PC-3 (cell line): ENCODE data around the gene PLEKHA6. TPM values are rescaled to one million over a fixed set of nuclear protein-coding genes. Genes with fewer than 3 reads are reported as not detected.
A peak's percentile ranks its signal among the peaks of the same experiment; 100 is the strongest.

Experiments used
- ATAC-seq: fragments of 200-7000 bp; cut with Tn5 transposase; 2 replicates; pipeline ENCODE4 v1.9.1; 2020; ENCODE audit warnings: mild to moderate bottlenecking, moderate library complexity
- BruUV-seq: library from RNA; stranded (reverse); fragments of 400-500 nt; replicated peaks from 2 replicates; lab custom pipeline; 2021; lab: Mats Ljungman, UMichigan
- CTCF ChIA-PET: fragments of 300-600 bp; sonication (Branson Sonifier 250); formaldehyde crosslinking; loops from one replicate; lab custom pipeline; 2022; ENCODE audit warnings: antibody characterized with exemption; lab: Charles Lee
- POLR2A ChIA-PET: fragments of 300-600 bp; sonication (Branson Sonifier 250); formaldehyde crosslinking; loops from one replicate; lab custom pipeline; 2022; ENCODE audit warnings: antibody characterized with exemption; ENCODE audit not compliant: unreplicated experiment; lab: Charles Lee
- DNase-seq: peaks from one replicate; pipeline ENCODE4 v3.0.0-alpha.2; 2015
- H2AFZ ChIP-seq: fragments of 300-600 bp; sonication (generic); 2 replicates; pipeline ENCODE4 v1.6.0; 2016; ENCODE audit warnings: antibody characterized with exemption, low read length
- H3F3A ChIP-seq: fragments of 300-600 bp; sonication (generic); one replicate; pipeline ENCODE4 v1.6.0; 2017; ENCODE audit warnings: antibody characterized with exemption, low read length, control low read depth, mild to moderate bottlenecking; ENCODE audit not compliant: unreplicated experiment
- H3K27ac ChIP-seq: fragments of 300-600 bp; sonication (generic); 2 replicates; pipeline ENCODE4 v1.5.1; 2016; ENCODE audit warnings: mild to moderate bottlenecking, low read length
- H3K27me3 ChIP-seq: fragments of 300-600 bp; sonication (generic); 2 replicates; pipeline ENCODE4 v1.6.1; 2016; ENCODE audit warnings: low read length, mixed read lengths
- H3K36me3 ChIP-seq: fragments of 300-600 bp; sonication (generic); 2 replicates; pipeline ENCODE4 v1.6.1; 2016; ENCODE audit warnings: low read depth, mixed run types, low read length, mixed read lengths
- H3K4me1 ChIP-seq: fragments of 300-600 bp; sonication (generic); 2 replicates; pipeline ENCODE4 v1.5.1; 2016; ENCODE audit warnings: low read length; ENCODE audit not compliant: insufficient read depth
- H3K4me2 ChIP-seq: fragments of 300-600 bp; sonication (generic); 2 replicates; pipeline ENCODE4 v1.6.0; 2016; ENCODE audit warnings: low read length
- H3K4me3 ChIP-seq: fragments of 300-600 bp; sonication (generic); 2 replicates; pipeline ENCODE4 v1.5.1; 2016; ENCODE audit warnings: mild to moderate bottlenecking, low read length, mixed read lengths
- H3K79me2 ChIP-seq: fragments of 300-600 bp; sonication (generic); 2 replicates; pipeline ENCODE4 v1.6.1; 2017; ENCODE audit warnings: low read length, mixed read lengths
- H3K9ac ChIP-seq: fragments of 300-600 bp; sonication (generic); 2 replicates; pipeline ENCODE4 v1.6.0; 2016; ENCODE audit warnings: mild to moderate bottlenecking, low read length
- H3K9me2 ChIP-seq: fragments of 300-600 bp; sonication (generic); replicated peaks from 2 replicates; pipeline ENCODE4 v1.6.1; 2016; ENCODE audit warnings: mixed run types, low read length, mixed read lengths
- H3K9me3 ChIP-seq: fragments of 300-600 bp; sonication (generic); 2 replicates; pipeline ENCODE4 v1.6.1; 2016; ENCODE audit warnings: low read length, mixed read lengths
- H4K20me1 ChIP-seq: fragments of 300-600 bp; sonication (generic); 2 replicates; pipeline ENCODE4 v1.6.1; 2016; ENCODE audit warnings: low read length, mixed read lengths
- EZH2 ChIP-seq: fragments of 300-600 bp; sonication (generic); IDR thresholded peaks from one replicate; pipeline ENCODE4 v1.6.1; 2017; ENCODE audit warnings: antibody characterized with exemption, mild to moderate bottlenecking, low read length; ENCODE audit not compliant: unreplicated experiment
- EZH2phosphoT487 ChIP-seq: fragments of 300-600 bp; sonication (generic); IDR thresholded peaks from 2 replicates; pipeline ENCODE4 v1.6.1; 2018; ENCODE audit warnings: mild to moderate bottlenecking, antibody characterized with exemption, low read length, borderline replicate concordance
- intact Hi-C: fragments of 100-400 bp; cut with micrococcal nuclease; formaldehyde crosslinking; loops from 2 replicates; pipeline ENCODE4 v1.9.0; 2023
- total RNA-seq: library from RNA; depleted of rRNA; stranded (reverse); fragments of >200 nt; gene quantifications from 2 replicates; pipeline ENCODE4 v1.2.3, GENCODE V29; 2014
- TF ChIP-seq, protein P1 (sequence below): fragments of 300-600 bp; sonication (generic); conservative IDR thresholded peaks from 2 replicates; pipeline ENCODE4 v1.5.1; 2017; ENCODE audit warnings: antibody characterized with exemption, low read depth, mild to moderate bottlenecking, low read length

The PLEKHA6 gene
- total RNA-seq, 1 experiment from 2014 or later: 53.8 TPM

DNA sequence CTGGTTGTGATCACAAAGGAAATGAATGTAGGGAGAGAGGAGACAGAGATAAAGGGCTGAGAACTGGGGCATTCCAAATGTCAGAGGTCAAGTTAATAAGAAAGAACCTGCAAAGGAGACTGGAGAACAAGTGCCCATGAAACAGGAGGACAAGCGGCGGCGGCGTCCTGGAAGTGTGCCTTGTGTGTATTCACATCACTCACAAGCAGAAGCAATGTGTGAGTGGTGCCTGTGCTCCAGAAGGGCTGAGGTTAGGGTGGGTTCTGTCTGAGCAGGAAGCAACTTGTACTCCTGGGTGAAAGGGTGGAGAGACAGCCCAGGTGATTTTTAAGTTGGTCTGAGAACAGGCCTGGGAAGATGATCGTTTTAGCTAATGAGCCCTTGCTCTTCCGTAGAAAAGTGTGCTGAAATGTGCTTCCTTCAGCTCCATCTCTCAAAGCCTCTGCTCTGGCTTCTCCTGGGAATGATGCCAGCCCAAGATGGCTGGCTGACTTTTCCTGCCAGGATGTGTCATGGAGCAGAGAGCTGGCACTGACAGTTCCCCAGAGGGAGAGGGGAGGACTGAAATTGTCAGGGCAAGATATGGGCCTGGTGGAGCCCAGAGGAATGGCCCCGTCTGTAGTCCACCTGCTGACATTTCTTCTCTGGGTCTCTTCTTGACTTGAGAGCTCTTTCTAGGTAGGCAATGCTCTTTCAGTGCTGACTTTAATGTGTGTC lies 25.1 kb upstream of the PLEKHA6 start:
- H2AFZ ChIP-seq: no peak overlapping the region
- no peak overlapping the region for H3K4me2 ChIP-seq
- H3K9me2 ChIP-seq: no peaks in the 10 kb centered on the region
- H3K27me3 ChIP-seq: no peaks in the 10 kb centered on the region
- ATAC-seq: peak; percentile 61
- intact Hi-C loops: no loop called here
- DNase-seq: peak; percentile 71
- H3K9ac ChIP-seq: no peak overlapping the region
- H3K27ac ChIP-seq: no peak overlapping the region
- no peaks in the 10 kb centered on the region for H3F3A ChIP-seq
- H3K9me3 ChIP-seq: no peaks in the 10 kb centered on the region
- no peak overlapping the region for H3K4me3 ChIP-seq
- H3K36me3 ChIP-seq: no peaks in the 10 kb centered on the region
- H4K20me1 ChIP-seq: no peaks in the 10 kb centered on the region
- H3K79me2 ChIP-seq: no peaks in the 10 kb centered on the region
- BruUV-seq: no TSS peak
- TF ChIP-seq EZH2 (no peak), EZH2phosphoT487 (no peak)
- TF ChIP-seq, protein P1, sequence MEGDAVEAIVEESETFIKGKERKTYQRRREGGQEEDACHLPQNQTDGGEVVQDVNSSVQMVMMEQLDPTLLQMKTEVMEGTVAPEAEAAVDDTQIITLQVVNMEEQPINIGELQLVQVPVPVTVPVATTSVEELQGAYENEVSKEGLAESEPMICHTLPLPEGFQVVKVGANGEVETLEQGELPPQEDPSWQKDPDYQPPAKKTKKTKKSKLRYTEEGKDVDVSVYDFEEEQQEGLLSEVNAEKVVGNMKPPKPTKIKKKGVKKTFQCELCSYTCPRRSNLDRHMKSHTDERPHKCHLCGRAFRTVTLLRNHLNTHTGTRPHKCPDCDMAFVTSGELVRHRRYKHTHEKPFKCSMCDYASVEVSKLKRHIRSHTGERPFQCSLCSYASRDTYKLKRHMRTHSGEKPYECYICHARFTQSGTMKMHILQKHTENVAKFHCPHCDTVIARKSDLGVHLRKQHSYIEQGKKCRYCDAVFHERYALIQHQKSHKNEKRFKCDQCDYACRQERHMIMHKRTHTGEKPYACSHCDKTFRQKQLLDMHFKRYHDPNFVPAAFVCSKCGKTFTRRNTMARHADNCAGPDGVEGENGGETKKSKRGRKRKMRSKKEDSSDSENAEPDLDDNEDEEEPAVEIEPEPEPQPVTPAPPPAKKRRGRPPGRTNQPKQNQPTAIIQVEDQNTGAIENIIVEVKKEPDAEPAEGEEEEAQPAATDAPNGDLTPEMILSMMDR: no peak
- ChIA-PET CTCF (interaction anchor here (0.6 to 1.2 kb wide), 2 partner anchors 14 to 874 kb away, joined by 3 to 9 read pairs; no protein-coding TSS in a partner anchor), POLR2A (interaction anchor here (0.5 to 0.7 kb wide), 2 partner anchors 110 to 131 kb away, joined by 4 to 5 read pairs; partner anchors contain the start of genes MDM4 and PIK3C2B)
- peaks cover 17% of the 10 kb centered on the region for H3K4me1 ChIP-seq

DNA sequence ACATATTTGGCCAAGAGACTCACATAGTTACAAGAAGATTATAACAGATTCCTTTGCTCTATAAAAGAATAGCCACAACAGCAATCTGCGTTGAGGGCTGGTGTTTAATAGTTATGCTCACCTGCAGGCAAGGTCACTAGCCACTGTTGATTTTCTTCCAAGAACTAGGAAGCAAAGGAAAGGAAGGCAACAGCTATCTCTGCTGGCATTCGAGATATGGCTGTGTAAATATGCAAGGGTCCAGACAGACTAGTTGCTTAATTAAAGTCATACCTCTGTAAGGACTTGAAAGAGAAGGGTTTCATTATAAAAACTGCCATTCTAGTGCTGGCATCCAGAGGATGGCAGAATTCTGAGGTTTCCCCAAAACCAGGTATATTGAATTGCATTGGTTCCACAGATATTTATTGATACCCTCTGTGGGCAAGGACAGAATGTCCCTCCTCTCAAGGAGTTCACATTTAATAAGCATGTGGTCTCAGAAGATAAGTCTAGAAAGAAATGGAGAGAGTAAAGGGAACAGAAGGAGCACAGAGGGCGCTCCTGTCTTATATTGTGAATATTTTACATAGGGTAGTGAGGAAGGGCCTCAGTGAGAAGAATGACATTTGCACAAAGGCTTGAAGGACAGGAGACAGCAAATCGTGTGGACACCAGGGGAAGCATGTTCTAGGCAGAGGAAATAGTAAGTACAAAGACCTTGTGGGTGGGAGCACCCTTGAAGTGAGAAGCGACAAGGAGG lies 23.6 kb upstream of the PLEKHA6 start:
- no peak overlapping the region for H3K4me3 ChIP-seq
- TF ChIP-seq EZH2phosphoT487 (no peak), EZH2 (no peak)
- TF ChIP-seq, protein P1: no peak; the same call in 1 of the 2 replicates
- DNase-seq: no peak
- H3K4me1 ChIP-seq: peaks cover 27% of the 10 kb centered on the region
- H2AFZ ChIP-seq: no peak overlapping the region
- no peaks in the 10 kb centered on the region for H3F3A ChIP-seq
- ChIA-PET CTCF (interaction anchor here (3.9 kb wide), 1 partner anchor 15 kb away, joined by 31 read pairs; no protein-coding TSS in a partner anchor), POLR2A (no interaction called here)
- no peaks in the 10 kb centered on the region for H4K20me1 ChIP-seq
- no peaks in the 10 kb centered on the region for H3K9me3 ChIP-seq
- H3K27ac ChIP-seq: no peak overlapping the region
- H3K27me3 ChIP-seq: no peaks in the 10 kb centered on the region
- ATAC-seq: no peak
- BruUV-seq: no TSS peak
- no peaks in the 10 kb centered on the region for H3K36me3 ChIP-seq
- intact Hi-C loops: no loop called here
- H3K4me2 ChIP-seq: no peak overlapping the region
- no peak overlapping the region for H3K9ac ChIP-seq
- H3K9me2 ChIP-seq: no peaks in the 10 kb centered on the region
- H3K79me2 ChIP-seq: peaks cover 10% of the 10 kb centered on the region
